HEK293 (cell line): ENCODE measurements around the gene PRR22.
"Not testable (repeated sequence)": the region's sequence is repeated elsewhere in the genome, so short reads cannot be mapped to it uniquely, and the experiment has no call there.

ENCODE experiments used
- CTCF ChIA-PET: fragments of 350-600 bp; formaldehyde crosslinking; extraction: SDS; loops from one replicate; lab custom pipeline; 2021; ENCODE audit warnings: antibody characterized with exemption; lab: Yijun Ruan, JAX
- POLR2A ChIA-PET: fragments of 300-600 bp; formaldehyde crosslinking; extraction: SDS; loops from one replicate; lab custom pipeline; 2020; ENCODE audit warnings: antibody characterized with exemption, inconsistent platforms; lab: Yijun Ruan, JAX
- H3K27ac ChIP-seq: fragments of 200-500 bp; sonication (Bioruptor generic); 2 replicates; pipeline ENCODE4 v1.5.1; 2014; ENCODE audit warnings: low read depth, low read length, control low read depth, inconsistent platforms; ENCODE audit errors: extremely low read depth
- H3K36me3 ChIP-seq, 2 experiments: fragments of 200-500 bp in 1 of 2; sonication (Bioruptor generic) in 1 of 2; 1 replicate in 1 of 2; 2 replicates in 1 of 2; pipeline ENCODE4 v1.5.1; 2014 to 2017; ENCODE audit warnings: inconsistent platforms in 2 of 2, low read length in 2 of 2; ENCODE audit not compliant: control insufficient read depth in 2 of 2, insufficient read depth in 1 of 2
- H3K4me1 ChIP-seq: fragments of 200-500 bp; sonication (Bioruptor generic); 2 replicates; pipeline ENCODE4 v1.5.1; 2014; ENCODE audit warnings: mild to moderate bottlenecking, low read length, inconsistent platforms; ENCODE audit not compliant: control insufficient read depth, insufficient read depth
- H3K4me3 ChIP-seq: 2 replicates; pipeline ENCODE4 v1.5.1; 2011; ENCODE audit warnings: low read depth, mild to moderate bottlenecking, control low read depth, low read length, moderate library complexity
- H3K9me3 ChIP-seq: fragments of 200-500 bp; sonication (Bioruptor generic); 2 replicates; pipeline ENCODE4 v1.5.1; 2014; ENCODE audit warnings: low read depth, low read length, inconsistent platforms; ENCODE audit not compliant: control insufficient read depth, insufficient read depth
- ELK4 ChIP-seq: IDR thresholded peaks from 2 replicates; pipeline ENCODE4 v1.6.1; 2011; ENCODE audit warnings: mild to moderate bottlenecking, low read depth, low read length, borderline replicate concordance
- GLI4 ChIP-seq: fragments of 450-650 bp; formaldehyde crosslinking; IDR thresholded peaks from 2 replicates; pipeline ENCODE4 v1.5.1; 2016; ENCODE audit warnings: missing biosample characterization, missing genetic modification characterization
- HOXD13 ChIP-seq: sonication (generic); formaldehyde crosslinking; IDR thresholded peaks from 2 replicates; pipeline ENCODE4 v1.8.0; 2022; ENCODE audit warnings: missing genetic modification reagents, borderline replicate concordance
- KLF1 ChIP-seq: fragments of 450-650 bp; formaldehyde crosslinking; IDR thresholded peaks from 2 replicates; pipeline ENCODE4 v1.5.1; 2016; ENCODE audit warnings: missing biosample characterization, missing genetic modification characterization
- KLF9 ChIP-seq: fragments of 450-650 bp; formaldehyde crosslinking; IDR thresholded peaks from 2 replicates; pipeline ENCODE4 v1.5.1; 2016; ENCODE audit warnings: missing biosample characterization, missing genetic modification characterization, low read depth
- PRDM1 ChIP-seq: fragments of 450-650 bp; formaldehyde crosslinking; IDR thresholded peaks from 2 replicates; pipeline ENCODE4; 2016; ENCODE audit warnings: missing biosample characterization, missing genetic modification characterization
- PRDM6 ChIP-seq: fragments of 450-650 bp; formaldehyde crosslinking; IDR thresholded peaks from 2 replicates; pipeline ENCODE4 v1.5.1; 2017; ENCODE audit warnings: missing biosample characterization, missing genetic modification characterization
- TRIM28 ChIP-seq: IDR thresholded peaks from 2 replicates; pipeline ENCODE4 v1.6.1; 2011; ENCODE audit warnings: low read length, control low read depth, borderline replicate concordance
- WT1 ChIP-seq: fragments of 450-650 bp; formaldehyde crosslinking; IDR thresholded peaks from 2 replicates; pipeline ENCODE4 v1.5.1; 2016; ENCODE audit warnings: missing biosample characterization, missing genetic modification characterization
- ZBTB20 ChIP-seq: fragments of 450-650 bp; formaldehyde crosslinking; IDR thresholded peaks from 2 replicates; pipeline ENCODE4 v1.5.1; 2016; ENCODE audit warnings: missing biosample characterization, missing genetic modification characterization
- ZBTB7A ChIP-seq: fragments of 450-650 bp; formaldehyde crosslinking; IDR thresholded peaks from 2 replicates; pipeline ENCODE4 v1.5.1; 2016; ENCODE audit warnings: low read depth, missing biosample characterization, missing genetic modification characterization
- ZBTB8A ChIP-seq: fragments of 450-650 bp; formaldehyde crosslinking; IDR thresholded peaks from 2 replicates; pipeline ENCODE4 v1.5.1; 2016; ENCODE audit warnings: missing biosample characterization, missing genetic modification characterization
- ZNF184 ChIP-seq: fragments of 450-650 bp; IDR thresholded peaks from 2 replicates; pipeline ENCODE4 v1.5.1; 2018; ENCODE audit warnings: missing biosample characterization, mild to moderate bottlenecking, missing genetic modification characterization
- ZNF211 ChIP-seq: fragments of 450-650 bp; formaldehyde crosslinking; IDR thresholded peaks from 2 replicates; pipeline ENCODE4 v1.5.1; 2016; ENCODE audit warnings: low read depth, missing biosample characterization, missing genetic modification characterization
- ZNF561 ChIP-seq: fragments of 450-650 bp; IDR thresholded peaks from 2 replicates; pipeline ENCODE4 v1.5.1; 2018; ENCODE audit warnings: missing biosample characterization, missing genetic modification characterization, borderline replicate concordance
- ZNF626 ChIP-seq: fragments of 450-650 bp; sonication (Bioruptor Pico); formaldehyde crosslinking; IDR thresholded peaks from 2 replicates; pipeline ENCODE4 v1.5.1; 2018; ENCODE audit warnings: missing biosample characterization, missing genetic modification characterization, inconsistent platforms
- ZNF660 ChIP-seq: fragments of 450-650 bp; IDR thresholded peaks from 2 replicates; pipeline ENCODE4 v1.5.1; 2018; ENCODE audit warnings: missing biosample characterization, mild to moderate bottlenecking, missing genetic modification characterization
- TF ChIP-seq, protein P1 (sequence below): fragments of 450-650 bp; formaldehyde crosslinking; IDR thresholded peaks from 2 replicates; pipeline ENCODE4 v1.5.1; 2016; ENCODE audit warnings: missing biosample characterization, missing genetic modification characterization
- TF ChIP-seq, protein P2 (sequence below): fragments of 450-650 bp; formaldehyde crosslinking; IDR thresholded peaks from 2 replicates; pipeline ENCODE4 v1.5.1; 2016; ENCODE audit warnings: missing biosample characterization, missing genetic modification characterization

PRR22 gene

DNA sequence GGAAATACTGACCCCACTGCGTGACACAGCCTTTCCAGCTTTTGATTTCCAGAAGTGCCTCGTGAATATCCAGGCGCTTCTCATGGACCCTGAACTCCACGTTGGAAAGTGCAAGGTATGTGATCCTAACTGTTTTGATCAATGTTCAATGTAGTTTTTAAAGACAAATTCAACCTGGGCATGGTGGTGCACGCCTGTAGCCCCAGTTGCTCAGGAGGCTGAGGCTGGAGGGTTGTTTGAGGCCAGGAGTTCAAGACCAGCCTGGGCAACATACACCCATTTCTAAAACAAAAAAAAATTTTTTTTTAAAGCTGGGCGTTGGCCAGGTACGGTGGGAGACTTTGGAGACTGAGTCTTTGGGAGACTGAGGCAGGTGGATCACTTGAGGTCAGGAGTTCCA is 32.8 kb downstream of the PRR22 start:
- Histone ChIP-seq H3K36me3 (no peaks in the 10 kb centered on the region), H3K9me3 (no peaks in the 10 kb centered on the region), H3K4me3 (no peak overlapping the region), H3K27ac (no peak overlapping the region), H3K4me1 (no peaks in the 10 kb centered on the region)
- ChIA-PET POLR2A (no interaction called here), CTCF (no interaction called here)
- TF ChIP-seq ZBTB7A (tag by site-specific recombination), result no peak

- ChIA-PET POLR2A (no interaction called here), CTCF (interaction anchor here (1.1 kb wide), 1 partner anchor 55 kb away, joined by 3 read pairs; no protein-coding TSS in a partner anchor)
- TF ChIP-seq ZNF561 (tag by site-specific recombination) (no peak), TRIM28 (no peak), ZNF660 (tag by site-specific recombination) (no peak), GLI4 (tag by site-specific recombination) (no peak), ELK4 (no peak), PRDM1 (tag by site-specific recombination) (no peak), HOXD13 (CRISPR knock-in tag) (no peak), ZBTB20 (tag by site-specific recombination) (no peak), KLF9 (tag by site-specific recombination) (no peak), ZNF211 (tag by site-specific recombination) (no peak), ZNF626 (tag by site-specific recombination) (no peak)
- TF ChIP-seq, protein P1, sequence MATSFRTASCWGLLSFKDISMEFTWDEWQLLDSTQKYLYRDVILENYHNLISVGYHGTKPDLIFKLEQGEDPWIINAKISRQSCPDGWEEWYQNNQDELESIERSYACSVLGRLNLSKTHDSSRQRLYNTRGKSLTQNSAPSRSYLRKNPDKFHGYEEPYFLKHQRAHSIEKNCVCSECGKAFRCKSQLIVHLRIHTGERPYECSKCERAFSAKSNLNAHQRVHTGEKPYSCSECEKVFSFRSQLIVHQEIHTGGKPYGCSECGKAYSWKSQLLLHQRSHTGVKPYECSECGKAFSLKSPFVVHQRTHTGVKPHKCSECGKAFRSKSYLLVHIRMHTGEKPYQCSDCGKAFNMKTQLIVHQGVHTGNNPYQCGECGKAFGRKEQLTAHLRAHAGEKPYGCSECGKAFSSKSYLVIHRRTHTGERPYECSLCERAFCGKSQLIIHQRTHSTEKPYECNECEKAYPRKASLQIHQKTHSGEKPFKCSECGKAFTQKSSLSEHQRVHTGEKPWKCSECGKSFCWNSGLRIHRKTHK (tag by site-specific recombination), result no peak
- Histone ChIP-seq H3K27ac (no peak overlapping the region), H3K4me3 (no peak overlapping the region), H3K36me3 (no peaks in the 10 kb centered on the region), H3K4me1 (no peaks in the 10 kb centered on the region), H3K9me3 (no peaks in the 10 kb centered on the region)
Measured at GRCh38 chr19:5749505-5749904, 35.0 kb downstream of the PRR22 start.

DNA sequence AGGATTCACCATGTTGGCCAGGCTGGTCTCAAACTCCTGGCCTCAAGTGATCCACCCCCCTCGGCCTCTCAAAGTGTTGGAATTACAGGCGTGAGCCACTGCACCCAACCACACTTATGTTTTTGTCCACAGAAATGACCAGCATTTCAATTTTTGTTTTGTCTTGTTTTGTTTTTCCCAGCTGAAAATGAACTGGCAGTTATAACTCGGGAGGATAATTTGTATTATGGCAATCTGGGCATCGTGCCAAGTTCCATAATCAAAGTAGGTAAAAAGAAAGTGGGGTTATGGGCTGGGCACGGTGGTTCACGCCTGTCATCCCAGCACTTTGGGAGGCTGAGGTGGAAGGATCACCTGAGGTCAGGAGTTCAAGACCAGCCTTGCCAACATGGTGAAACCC is 35.6 kb downstream of the PRR22 start:
- H3K4me1 ChIP-seq, H3K9me3 ChIP-seq, H3K36me3 ChIP-seq, POLR2A ChIA-PET, H3K4me3 ChIP-seq, H3K27ac ChIP-seq: not testable (repeated sequence)
- CTCF ChIA-PET, result interaction anchor here (1.1 kb wide), 1 partner anchor 55 kb away, joined by 3 read pairs; no protein-coding TSS in a partner anchor
- TF ChIP-seq ZNF184 (tag by site-specific recombination) (peak; percentile 58; the same call in 1 of the 2 replicates), ZBTB8A (tag by site-specific recombination) (peak; percentile 59), PRDM6 (peak; percentile 86), WT1 (peak; percentile 31; the same call in 1 of the 2 replicates), KLF1 (tag by site-specific recombination) (0 out of 2 replicates have a peak, but pooled peaks have one; percentile 8)
- TF ChIP-seq, protein P2, sequence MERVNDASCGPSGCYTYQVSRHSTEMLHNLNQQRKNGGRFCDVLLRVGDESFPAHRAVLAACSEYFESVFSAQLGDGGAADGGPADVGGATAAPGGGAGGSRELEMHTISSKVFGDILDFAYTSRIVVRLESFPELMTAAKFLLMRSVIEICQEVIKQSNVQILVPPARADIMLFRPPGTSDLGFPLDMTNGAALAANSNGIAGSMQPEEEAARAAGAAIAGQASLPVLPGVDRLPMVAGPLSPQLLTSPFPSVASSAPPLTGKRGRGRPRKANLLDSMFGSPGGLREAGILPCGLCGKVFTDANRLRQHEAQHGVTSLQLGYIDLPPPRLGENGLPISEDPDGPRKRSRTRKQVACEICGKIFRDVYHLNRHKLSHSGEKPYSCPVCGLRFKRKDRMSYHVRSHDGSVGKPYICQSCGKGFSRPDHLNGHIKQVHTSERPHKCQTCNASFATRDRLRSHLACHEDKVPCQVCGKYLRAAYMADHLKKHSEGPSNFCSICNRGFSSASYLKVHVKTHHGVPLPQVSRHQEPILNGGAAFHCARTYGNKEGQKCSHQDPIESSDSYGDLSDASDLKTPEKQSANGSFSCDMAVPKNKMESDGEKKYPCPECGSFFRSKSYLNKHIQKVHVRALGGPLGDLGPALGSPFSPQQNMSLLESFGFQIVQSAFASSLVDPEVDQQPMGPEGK (tag by site-specific recombination), result peak; percentile 37; the same call in 1 of the 2 replicates

GRCh38 chr19:5744999-5745398 is 39.5 kb downstream of the PRR22 start:
- H3K9me3 ChIP-seq, H3K4me1 ChIP-seq, H3K36me3 ChIP-seq, H3K27ac ChIP-seq, POLR2A ChIA-PET, H3K4me3 ChIP-seq, CTCF ChIA-PET: not testable (repeated sequence)
